HEK293 (cell line): Measurements from ENCODE around the gene PCSK5.

Experiments
- CTCF ChIA-PET: fragments of 350-600 bp; formaldehyde crosslinking; extraction: SDS; loops from one replicate; lab custom pipeline; 2021; ENCODE audit warnings: antibody characterized with exemption; lab: Yijun Ruan, JAX
- POLR2A ChIA-PET: fragments of 300-600 bp; formaldehyde crosslinking; extraction: SDS; loops from one replicate; lab custom pipeline; 2020; ENCODE audit warnings: antibody characterized with exemption, inconsistent platforms; lab: Yijun Ruan, JAX
- H3K27ac ChIP-seq: fragments of 200-500 bp; sonication (Bioruptor generic); 2 replicates; pipeline ENCODE4 v1.5.1; 2014; ENCODE audit warnings: low read depth, low read length, control low read depth, inconsistent platforms; ENCODE audit errors: extremely low read depth
- H3K36me3 ChIP-seq, 2 experiments: fragments of 200-500 bp in 1 of 2; sonication (Bioruptor generic) in 1 of 2; 1 replicate in 1 of 2; 2 replicates in 1 of 2; pipeline ENCODE4 v1.5.1; 2014 to 2017; ENCODE audit warnings: inconsistent platforms in 2 of 2, low read length in 2 of 2; ENCODE audit not compliant: control insufficient read depth in 2 of 2, insufficient read depth in 1 of 2
- H3K4me1 ChIP-seq: fragments of 200-500 bp; sonication (Bioruptor generic); 2 replicates; pipeline ENCODE4 v1.5.1; 2014; ENCODE audit warnings: mild to moderate bottlenecking, low read length, inconsistent platforms; ENCODE audit not compliant: control insufficient read depth, insufficient read depth
- H3K4me3 ChIP-seq: 2 replicates; pipeline ENCODE4 v1.5.1; 2011; ENCODE audit warnings: low read depth, mild to moderate bottlenecking, control low read depth, low read length, moderate library complexity
- H3K9me3 ChIP-seq: fragments of 200-500 bp; sonication (Bioruptor generic); 2 replicates; pipeline ENCODE4 v1.5.1; 2014; ENCODE audit warnings: low read depth, low read length, inconsistent platforms; ENCODE audit not compliant: control insufficient read depth, insufficient read depth
- GLIS1 ChIP-seq: fragments of 450-650 bp; formaldehyde crosslinking; IDR thresholded peaks from 2 replicates; pipeline ENCODE4 v1.5.1; 2016; ENCODE audit warnings: missing biosample characterization, missing genetic modification characterization
- KLF10 ChIP-seq: fragments of 450-650 bp; IDR thresholded peaks from 2 replicates; pipeline ENCODE4 v1.5.1; 2018; ENCODE audit warnings: missing biosample characterization, mild to moderate bottlenecking, missing genetic modification characterization
- OSR2 ChIP-seq: fragments of 450-650 bp; formaldehyde crosslinking; IDR thresholded peaks from 2 replicates; pipeline ENCODE4 v1.5.1; 2016; ENCODE audit warnings: missing biosample characterization, missing genetic modification characterization
- SCRT2 ChIP-seq: fragments of 450-650 bp; formaldehyde crosslinking; IDR thresholded peaks from 2 replicates; pipeline ENCODE4 v1.5.1; 2016; ENCODE audit warnings: missing biosample characterization, missing genetic modification characterization
- ZBTB21 ChIP-seq: fragments of 450-650 bp; formaldehyde crosslinking; IDR thresholded peaks from 2 replicates; pipeline ENCODE4 v1.5.1; 2017; ENCODE audit warnings: missing biosample characterization, missing genetic modification characterization
- ZFP37 ChIP-seq: fragments of 450-650 bp; formaldehyde crosslinking; IDR thresholded peaks from 2 replicates; pipeline ENCODE4 v1.5.1; 2016; ENCODE audit warnings: missing biosample characterization, missing genetic modification characterization
- ZNF112 ChIP-seq: fragments of 450-650 bp; formaldehyde crosslinking; IDR thresholded peaks from 2 replicates; pipeline ENCODE4 v1.5.0; 2017; ENCODE audit warnings: missing biosample characterization, missing genetic modification characterization
- ZNF133 ChIP-seq: fragments of 450-650 bp; formaldehyde crosslinking; IDR thresholded peaks from 2 replicates; pipeline ENCODE4 v1.5.1; 2016; ENCODE audit warnings: missing biosample characterization, missing genetic modification characterization
- ZNF19 ChIP-seq: fragments of 450-650 bp; formaldehyde crosslinking; IDR thresholded peaks from 2 replicates; pipeline ENCODE4; 2016; ENCODE audit warnings: missing biosample characterization, missing genetic modification characterization, low read depth
- ZNF274 ChIP-seq, 2 experiments: fragments of 200-500 bp in 1 of 2; fragments of 450-650 bp in 1 of 2; sonication (Bioruptor generic) in 1 of 2; formaldehyde crosslinking in 1 of 2; IDR thresholded peaks; 2 replicates each; pipeline versions ENCODE4 v1.5.1 to v1.6.1; 2014 to 2016; ENCODE audit warnings: borderline replicate concordance in 1 of 2, inconsistent platforms in 1 of 2, low read length in 1 of 2, missing biosample characterization in 1 of 2, missing genetic modification characterization in 1 of 2
- ZNF311 ChIP-seq: fragments of 450-650 bp; formaldehyde crosslinking; IDR thresholded peaks from 2 replicates; pipeline ENCODE4 v1.5.1; 2017; ENCODE audit warnings: missing biosample characterization, missing genetic modification characterization, borderline replicate concordance
- ZNF416 ChIP-seq: fragments of 450-650 bp; formaldehyde crosslinking; IDR thresholded peaks from 2 replicates; pipeline ENCODE4 v1.5.1; 2016; ENCODE audit warnings: missing biosample characterization, missing genetic modification characterization
- ZNF549 ChIP-seq: fragments of 450-650 bp; IDR thresholded peaks from 2 replicates; pipeline ENCODE4 v1.5.1; 2018; ENCODE audit warnings: missing biosample characterization, missing genetic modification characterization, mild to moderate bottlenecking, inconsistent platforms, moderate library complexity
- ZNF560 ChIP-seq: fragments of 450-650 bp; formaldehyde crosslinking; IDR thresholded peaks from 2 replicates; pipeline ENCODE4 v1.5.1; 2017; ENCODE audit warnings: missing biosample characterization, missing genetic modification characterization, borderline replicate concordance
- ZNF623 ChIP-seq: fragments of 450-650 bp; formaldehyde crosslinking; IDR thresholded peaks from 2 replicates; pipeline ENCODE4 v1.5.1; 2016; ENCODE audit warnings: missing biosample characterization, missing genetic modification characterization
- ZNF624 ChIP-seq: fragments of 450-650 bp; formaldehyde crosslinking; IDR thresholded peaks from 2 replicates; pipeline ENCODE4 v1.5.1; 2017; ENCODE audit warnings: missing biosample characterization, missing genetic modification characterization
- ZNF626 ChIP-seq: fragments of 450-650 bp; sonication (Bioruptor Pico); formaldehyde crosslinking; IDR thresholded peaks from 2 replicates; pipeline ENCODE4 v1.5.1; 2018; ENCODE audit warnings: missing biosample characterization, missing genetic modification characterization, inconsistent platforms
- ZXDB ChIP-seq: fragments of 450-650 bp; formaldehyde crosslinking; IDR thresholded peaks from 2 replicates; pipeline ENCODE4 v1.5.1; 2016; ENCODE audit warnings: missing biosample characterization, missing genetic modification characterization
- TF ChIP-seq, protein P1 (sequence below): fragments of 450-650 bp; formaldehyde crosslinking; IDR thresholded peaks from 2 replicates; pipeline ENCODE4 v1.5.1; 2016; ENCODE audit warnings: missing biosample characterization, missing genetic modification characterization
- TF ChIP-seq, protein P2 (sequence below): fragments of 450-650 bp; formaldehyde crosslinking; IDR thresholded peaks from 2 replicates; pipeline ENCODE4 v1.5.1; 2017; ENCODE audit warnings: missing biosample characterization, missing genetic modification characterization
- TF ChIP-seq, protein P3 (sequence below): fragments of 450-650 bp; IDR thresholded peaks from 2 replicates; pipeline ENCODE4 v1.5.1; 2018; ENCODE audit warnings: missing biosample characterization, mild to moderate bottlenecking, missing genetic modification characterization
- TF ChIP-seq, protein P4 (sequence below): fragments of 450-650 bp; formaldehyde crosslinking; IDR thresholded peaks from 2 replicates; pipeline ENCODE4 v1.5.1; 2017; ENCODE audit warnings: missing biosample characterization, missing genetic modification characterization

PCSK5 gene

DNA sequence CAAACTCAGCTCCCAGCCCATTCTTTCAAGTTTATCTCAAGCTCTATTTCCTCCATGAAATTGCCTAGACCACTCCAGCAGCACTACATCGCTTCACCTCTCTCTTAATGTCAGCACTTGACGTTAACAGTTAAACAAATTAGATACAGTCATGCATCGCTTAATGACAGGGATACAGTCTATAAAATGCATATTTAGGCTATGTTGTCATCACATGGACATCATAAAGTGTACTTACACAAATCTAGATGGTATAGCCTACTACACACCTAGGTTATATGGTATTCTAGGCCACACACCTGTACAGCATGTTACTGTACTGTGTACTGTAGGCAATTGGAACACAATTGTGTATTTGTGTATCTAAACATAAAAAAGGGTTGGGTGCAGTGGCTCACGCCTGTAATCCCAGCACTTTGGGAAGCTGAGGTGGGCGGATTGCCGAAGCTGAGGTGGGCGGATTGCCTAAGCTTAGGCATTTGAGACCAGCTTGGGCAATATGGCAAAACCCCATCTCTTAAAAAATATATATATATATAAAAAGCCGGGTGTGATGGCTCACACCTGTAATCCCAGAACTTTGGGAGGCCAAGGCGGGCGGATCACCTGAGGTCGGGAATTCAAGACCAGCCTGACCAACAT lies 13.4 kb upstream of the PCSK5 start (continued):
- TF ChIP-seq, protein P1, sequence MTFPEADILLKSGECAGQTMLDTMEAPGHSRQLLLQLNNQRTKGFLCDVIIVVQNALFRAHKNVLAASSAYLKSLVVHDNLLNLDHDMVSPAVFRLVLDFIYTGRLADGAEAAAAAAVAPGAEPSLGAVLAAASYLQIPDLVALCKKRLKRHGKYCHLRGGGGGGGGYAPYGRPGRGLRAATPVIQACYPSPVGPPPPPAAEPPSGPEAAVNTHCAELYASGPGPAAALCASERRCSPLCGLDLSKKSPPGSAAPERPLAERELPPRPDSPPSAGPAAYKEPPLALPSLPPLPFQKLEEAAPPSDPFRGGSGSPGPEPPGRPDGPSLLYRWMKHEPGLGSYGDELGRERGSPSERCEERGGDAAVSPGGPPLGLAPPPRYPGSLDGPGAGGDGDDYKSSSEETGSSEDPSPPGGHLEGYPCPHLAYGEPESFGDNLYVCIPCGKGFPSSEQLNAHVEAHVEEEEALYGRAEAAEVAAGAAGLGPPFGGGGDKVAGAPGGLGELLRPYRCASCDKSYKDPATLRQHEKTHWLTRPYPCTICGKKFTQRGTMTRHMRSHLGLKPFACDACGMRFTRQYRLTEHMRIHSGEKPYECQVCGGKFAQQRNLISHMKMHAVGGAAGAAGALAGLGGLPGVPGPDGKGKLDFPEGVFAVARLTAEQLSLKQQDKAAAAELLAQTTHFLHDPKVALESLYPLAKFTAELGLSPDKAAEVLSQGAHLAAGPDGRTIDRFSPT (tag by site-specific recombination), result peak; percentile 88
- no peak for TF ChIP-seq ZNF274 (IDR thresholded peaks at IDR 0.05; ENCODE audit: low read length)
- TF ChIP-seq ZNF274 (tag by site-specific recombination; IDR thresholded peaks at IDR 0.05; ENCODE audit: borderline replicate concordance), result no peak
- TF ChIP-seq ZNF626, result no peak
- TF ChIP-seq ZBTB21, result 0 out of 2 replicates have a peak, but pooled peaks have one; percentile 40
- no peak for TF ChIP-seq ZNF19 (tag by site-specific recombination)
- no peak for TF ChIP-seq ZNF624 (tag by site-specific recombination)
- TF ChIP-seq OSR2, result peak; percentile 38; the same call in 1 of the 2 replicates
- TF ChIP-seq ZNF133 (tag by site-specific recombination), result no peak
- no peak for TF ChIP-seq GLIS1 (tag by site-specific recombination)
- no peak for TF ChIP-seq ZNF416 (tag by site-specific recombination)
- no peak for TF ChIP-seq SCRT2 (tag by site-specific recombination)
- no peak for TF ChIP-seq ZNF560 (tag by site-specific recombination)
- no peak for TF ChIP-seq ZFP37 (tag by site-specific recombination)
- no peak for TF ChIP-seq ZNF549 (tag by site-specific recombination)
- no peak for TF ChIP-seq KLF10 (tag by site-specific recombination)
- TF ChIP-seq, protein P2, sequence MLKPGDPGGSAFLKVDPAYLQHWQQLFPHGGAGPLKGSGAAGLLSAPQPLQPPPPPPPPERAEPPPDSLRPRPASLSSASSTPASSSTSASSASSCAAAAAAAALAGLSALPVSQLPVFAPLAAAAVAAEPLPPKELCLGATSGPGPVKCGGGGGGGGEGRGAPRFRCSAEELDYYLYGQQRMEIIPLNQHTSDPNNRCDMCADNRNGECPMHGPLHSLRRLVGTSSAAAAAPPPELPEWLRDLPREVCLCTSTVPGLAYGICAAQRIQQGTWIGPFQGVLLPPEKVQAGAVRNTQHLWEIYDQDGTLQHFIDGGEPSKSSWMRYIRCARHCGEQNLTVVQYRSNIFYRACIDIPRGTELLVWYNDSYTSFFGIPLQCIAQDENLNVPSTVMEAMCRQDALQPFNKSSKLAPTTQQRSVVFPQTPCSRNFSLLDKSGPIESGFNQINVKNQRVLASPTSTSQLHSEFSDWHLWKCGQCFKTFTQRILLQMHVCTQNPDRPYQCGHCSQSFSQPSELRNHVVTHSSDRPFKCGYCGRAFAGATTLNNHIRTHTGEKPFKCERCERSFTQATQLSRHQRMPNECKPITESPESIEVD (tag by site-specific recombination), result no peak
- no peak for TF ChIP-seq ZNF311 (tag by site-specific recombination)
- TF ChIP-seq, protein P3, sequence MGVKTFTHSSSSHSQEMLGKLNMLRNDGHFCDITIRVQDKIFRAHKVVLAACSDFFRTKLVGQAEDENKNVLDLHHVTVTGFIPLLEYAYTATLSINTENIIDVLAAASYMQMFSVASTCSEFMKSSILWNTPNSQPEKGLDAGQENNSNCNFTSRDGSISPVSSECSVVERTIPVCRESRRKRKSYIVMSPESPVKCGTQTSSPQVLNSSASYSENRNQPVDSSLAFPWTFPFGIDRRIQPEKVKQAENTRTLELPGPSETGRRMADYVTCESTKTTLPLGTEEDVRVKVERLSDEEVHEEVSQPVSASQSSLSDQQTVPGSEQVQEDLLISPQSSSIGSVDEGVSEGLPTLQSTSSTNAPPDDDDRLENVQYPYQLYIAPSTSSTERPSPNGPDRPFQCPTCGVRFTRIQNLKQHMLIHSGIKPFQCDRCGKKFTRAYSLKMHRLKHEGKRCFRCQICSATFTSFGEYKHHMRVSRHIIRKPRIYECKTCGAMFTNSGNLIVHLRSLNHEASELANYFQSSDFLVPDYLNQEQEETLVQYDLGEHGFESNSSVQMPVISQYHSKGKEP, result no peak
- TF ChIP-seq ZNF112, result no peak
- no peak for TF ChIP-seq ZXDB (tag by site-specific recombination)

DNA sequence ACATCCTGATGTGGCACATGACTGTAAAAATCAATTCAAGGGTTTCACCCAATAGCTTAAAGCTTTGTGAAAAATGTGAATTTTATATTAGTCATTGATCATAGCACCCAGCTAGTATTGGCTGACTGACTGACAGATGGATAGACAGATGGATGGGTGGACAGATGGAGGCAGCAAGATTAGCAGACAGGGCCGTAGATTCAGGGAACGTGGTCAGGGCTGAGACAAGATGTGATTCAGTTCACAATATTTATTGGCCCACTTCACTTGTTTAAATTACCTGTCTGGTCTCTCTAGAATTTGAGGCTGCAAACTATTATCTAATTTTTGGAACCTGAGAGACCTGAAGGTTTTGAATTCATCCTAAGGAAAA lies 12.0 kb upstream of the PCSK5 start:
- Histone ChIP-seq H3K36me3 (no peaks in the 10 kb centered on the region), H3K4me1 (no peaks in the 10 kb centered on the region), H3K27ac (no peak overlapping the region), H3K9me3 (no peaks in the 10 kb centered on the region), H3K4me3 (no peak overlapping the region)
- CTCF ChIA-PET, result interaction anchor here (4.2 kb wide), 1 partner anchor 12 kb away, joined by 15 read pairs; no protein-coding TSS in a partner anchor
- TF ChIP-seq, protein P4, sequence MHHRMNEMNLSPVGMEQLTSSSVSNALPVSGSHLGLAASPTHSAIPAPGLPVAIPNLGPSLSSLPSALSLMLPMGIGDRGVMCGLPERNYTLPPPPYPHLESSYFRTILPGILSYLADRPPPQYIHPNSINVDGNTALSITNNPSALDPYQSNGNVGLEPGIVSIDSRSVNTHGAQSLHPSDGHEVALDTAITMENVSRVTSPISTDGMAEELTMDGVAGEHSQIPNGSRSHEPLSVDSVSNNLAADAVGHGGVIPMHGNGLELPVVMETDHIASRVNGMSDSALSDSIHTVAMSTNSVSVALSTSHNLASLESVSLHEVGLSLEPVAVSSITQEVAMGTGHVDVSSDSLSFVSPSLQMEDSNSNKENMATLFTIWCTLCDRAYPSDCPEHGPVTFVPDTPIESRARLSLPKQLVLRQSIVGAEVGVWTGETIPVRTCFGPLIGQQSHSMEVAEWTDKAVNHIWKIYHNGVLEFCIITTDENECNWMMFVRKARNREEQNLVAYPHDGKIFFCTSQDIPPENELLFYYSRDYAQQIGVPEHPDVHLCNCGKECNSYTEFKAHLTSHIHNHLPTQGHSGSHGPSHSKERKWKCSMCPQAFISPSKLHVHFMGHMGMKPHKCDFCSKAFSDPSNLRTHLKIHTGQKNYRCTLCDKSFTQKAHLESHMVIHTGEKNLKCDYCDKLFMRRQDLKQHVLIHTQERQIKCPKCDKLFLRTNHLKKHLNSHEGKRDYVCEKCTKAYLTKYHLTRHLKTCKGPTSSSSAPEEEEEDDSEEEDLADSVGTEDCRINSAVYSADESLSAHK (tag by site-specific recombination), result no peak
- TF ChIP-seq ZNF19 (tag by site-specific recombination), result no peak
- no peak for TF ChIP-seq ZNF623 (tag by site-specific recombination)
- POLR2A ChIA-PET, result interaction anchor here (0.6 to 2.3 kb wide), 2 partner anchors 10 to 12 kb away, joined by 10 to 14 read pairs; partner anchors contain the start of gene PCSK5
